CD8-positive, alpha-beta memory T cell (primary cell): ENCODE results near the gene INSC. TPM values are rescaled to one million over a fixed set of nuclear protein-coding genes. Genes with fewer than 3 reads are reported as not detected.
"Not testable (repeated sequence)": the region's sequence is repeated elsewhere in the genome, so short reads cannot be mapped to it uniquely, and the experiment has no call there.

ENCODE experiments used
- CTCF ChIA-PET: fragments of 350-600 bp; sonication (Branson Sonifier 250); formaldehyde crosslinking; loops from one replicate; lab custom pipeline; 2021; ENCODE audit warnings: antibody characterized with exemption; lab: Charles Lee
- POLR2A ChIA-PET: fragments of 350-600 bp; sonication (Branson Sonifier 250); formaldehyde crosslinking; loops from one replicate; lab custom pipeline; 2021; ENCODE audit warnings: antibody characterized with exemption; lab: Charles Lee
- DNase-seq, 5 donors: peaks; one replicate each; pipeline versions ENCODE4 v3.0.0 to v3.0.0-alpha.2; 2020 to 2022; ENCODE audit warnings: mixed read lengths in 1 of 5
- H3K27ac ChIP-seq: one replicate; pipeline ENCODE4 v1.7.0; 2013; ENCODE audit warnings: low read depth, mild to moderate bottlenecking, low read length, moderate library complexity
- H3K27me3 ChIP-seq: 2 replicates; pipeline ENCODE4 v1.7.0; 2013; ENCODE audit warnings: low read length, mild to moderate bottlenecking; ENCODE audit not compliant: insufficient read depth, poor library complexity, severe bottlenecking
- H3K36me3 ChIP-seq: 2 replicates; pipeline ENCODE4 v1.7.0; 2013; ENCODE audit warnings: mild to moderate bottlenecking, low read length, moderate library complexity; ENCODE audit not compliant: insufficient read depth
- H3K4me1 ChIP-seq: 2 replicates; pipeline ENCODE4 v1.7.0; 2013; ENCODE audit warnings: mild to moderate bottlenecking, low read length, moderate library complexity; ENCODE audit not compliant: insufficient read depth
- H3K4me3 ChIP-seq: 2 replicates; pipeline ENCODE4 v1.7.0; 2013; ENCODE audit warnings: mild to moderate bottlenecking, low read length
- H3K9me3 ChIP-seq: 2 replicates; pipeline ENCODE4 v1.7.0; 2013; ENCODE audit warnings: mild to moderate bottlenecking, low read length
- H3K27ac Mint-ChIP-seq, 8 donors: one replicate each; pipeline ENCODE4 v1.8.0; 2020 to 2021; ENCODE audit warnings: mixed read lengths in 8 of 8, mild to moderate bottlenecking in 6 of 8, inconsistent platforms in 3 of 8, moderate library complexity in 3 of 8
- H3K27me3 Mint-ChIP-seq, 2 donors: one replicate each; pipeline ENCODE4 v1.8.0; 2020 to 2021; ENCODE audit warnings: mixed read lengths in 2 of 2, mild to moderate bottlenecking in 1 of 2, moderate library complexity in 1 of 2
- H3K36me3 Mint-ChIP-seq, 3 donors: one replicate each; pipeline ENCODE4 v1.8.0; 2020 to 2021; ENCODE audit warnings: mixed read lengths in 3 of 3, inconsistent platforms in 1 of 3, mild to moderate bottlenecking in 1 of 3
- H3K4me1 Mint-ChIP-seq, 3 donors: one replicate each; pipeline ENCODE4 v1.8.0; 2020 to 2021; ENCODE audit warnings: mixed read lengths in 3 of 3, inconsistent platforms in 1 of 3, mild to moderate bottlenecking in 1 of 3
- H3K4me3 Mint-ChIP-seq, 7 donors: one replicate each; pipeline ENCODE4 v1.8.0; 2020 to 2021; ENCODE audit warnings: mixed read lengths in 7 of 7, mild to moderate bottlenecking in 6 of 7, moderate library complexity in 4 of 7, inconsistent platforms in 2 of 7
- H3K9me3 Mint-ChIP-seq, 5 donors: one replicate each; pipeline ENCODE4 v1.8.0; 2020 to 2022; ENCODE audit warnings: mixed read lengths in 5 of 5, mild to moderate bottlenecking in 3 of 5, moderate library complexity in 2 of 5, inconsistent platforms in 1 of 5
- polyA plus RNA-seq: library from polyadenylated mRNA; unstranded; fragments of 300-500 nt; fragmentation: Illumina TruSeq; gene quantifications from one replicate; pipeline ENCODE4 v1.2.3, GENCODE V29; 2021
- total RNA-seq, 2 experiments: library from RNA; stranded (reverse); gene quantifications; one replicate each; pipeline ENCODE4 v1.2.3, GENCODE V29; 2021

INSC gene, protein sequence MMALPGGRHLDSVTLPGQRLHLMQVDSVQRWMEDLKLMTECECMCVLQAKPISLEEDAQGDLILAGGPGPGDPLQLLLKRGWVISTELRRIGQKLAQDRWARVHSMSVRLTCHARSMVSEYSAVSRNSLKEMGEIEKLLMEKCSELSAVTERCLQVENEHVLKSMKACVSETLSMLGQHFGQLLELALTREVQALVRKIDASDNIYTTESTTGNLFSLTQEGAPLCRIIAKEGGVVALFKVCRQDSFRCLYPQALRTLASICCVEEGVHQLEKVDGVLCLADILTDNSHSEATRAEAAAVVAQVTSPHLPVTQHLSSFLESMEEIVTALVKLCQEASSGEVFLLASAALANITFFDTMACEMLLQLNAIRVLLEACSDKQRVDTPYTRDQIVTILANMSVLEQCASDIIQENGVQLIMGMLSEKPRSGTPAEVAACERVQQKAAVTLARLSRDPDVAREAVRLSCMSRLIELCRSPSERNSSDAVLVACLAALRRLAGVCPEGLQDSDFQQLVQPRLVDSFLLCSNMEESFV
- not detected for total RNA-seq
- polyA plus RNA-seq = not detected

- Histone ChIP-seq H3K36me3 (no peaks in the 10 kb centered on the region), H3K4me1 (no peaks in the 10 kb centered on the region), H3K27ac (no peak within 1 kb of the TSS), H3K4me3 (no peak within 1 kb of the TSS), H3K9me3 (no peaks in the 10 kb centered on the region), H3K27me3 (peaks cover 21% of the 10 kb centered on the region)
- peaks cover 27 to 61% of the 10 kb centered on the region in 2 donors for H3K27me3 Mint-ChIP-seq
- POLR2A ChIA-PET = no interaction called here
- peak within 1 kb of the TSS in 2 of 7 donors; percentile 1 to 45 for H3K4me3 Mint-ChIP-seq
- CTCF ChIA-PET = interaction anchor here (1.3 kb wide), 1 partner anchor 15 kb away, joined by 3 read pairs; no protein-coding TSS in a partner anchor
- peaks cover 9 to 17% (median 12%) of the 10 kb centered on the region in 3 donors for H3K4me1 Mint-ChIP-seq
- no peak for DNase-seq
- peaks cover 0 to 1% (median 0%) of the 10 kb centered on the region in 3 donors for H3K36me3 Mint-ChIP-seq
- peak within 1 kb of the TSS in 2 of 8 donors; percentile 9 to 62 for H3K27ac Mint-ChIP-seq
- no peaks in the 10 kb centered on the region for H3K9me3 Mint-ChIP-seq
Measured at GRCh38 chr11:15114501-15115475, at the start of gene INSC. Gene INSC (plus strand): TSS chr11:15114923. CDS start chr11:15149175, 34,252 bp downstream.

DNA sequence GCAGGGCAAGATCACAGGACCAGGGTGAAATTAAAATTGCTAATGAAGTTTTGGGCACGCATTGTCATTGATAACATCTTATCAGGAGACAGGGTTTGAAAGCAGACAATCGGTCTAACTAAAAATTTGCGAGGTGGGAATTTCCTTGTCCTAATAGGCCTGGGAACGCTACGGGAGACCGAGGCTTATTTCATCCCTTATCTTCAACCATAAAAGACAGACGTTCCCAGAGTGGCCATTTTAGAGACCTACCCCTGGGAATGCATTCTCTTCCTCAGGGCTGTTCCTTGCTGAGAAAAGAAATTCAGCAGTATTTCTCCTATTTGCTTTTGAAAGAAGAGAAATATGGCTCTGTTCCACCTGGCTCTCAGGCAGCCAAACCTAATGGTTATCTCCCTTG is 45.0 kb upstream of the INSC start:
- H3K9me3 Mint-ChIP-seq = peaks cover 9 to 20% (median 14%) of the 10 kb centered on the region in 5 donors
- H3K36me3 ChIP-seq, H3K4me3 Mint-ChIP-seq, H3K27ac ChIP-seq, H3K27me3 ChIP-seq, DNase-seq, H3K4me3 ChIP-seq, POLR2A ChIA-PET, H3K9me3 ChIP-seq, CTCF ChIA-PET: not testable (repeated sequence)
- H3K36me3 Mint-ChIP-seq = peaks cover 0 to 25% (median 0%) of the 10 kb centered on the region in 3 donors
- peaks cover 15% of the 10 kb centered on the region for H3K4me1 ChIP-seq
- peaks cover 15 to 16% (median 15%) of the 10 kb centered on the region in 3 donors for H3K4me1 Mint-ChIP-seq
- peak overlapping the region in 1 of 8 donors; percentile 21 for H3K27ac Mint-ChIP-seq
- H3K27me3 Mint-ChIP-seq = peaks cover 18 to 33% of the 10 kb centered on the region in 2 donors

DNA sequence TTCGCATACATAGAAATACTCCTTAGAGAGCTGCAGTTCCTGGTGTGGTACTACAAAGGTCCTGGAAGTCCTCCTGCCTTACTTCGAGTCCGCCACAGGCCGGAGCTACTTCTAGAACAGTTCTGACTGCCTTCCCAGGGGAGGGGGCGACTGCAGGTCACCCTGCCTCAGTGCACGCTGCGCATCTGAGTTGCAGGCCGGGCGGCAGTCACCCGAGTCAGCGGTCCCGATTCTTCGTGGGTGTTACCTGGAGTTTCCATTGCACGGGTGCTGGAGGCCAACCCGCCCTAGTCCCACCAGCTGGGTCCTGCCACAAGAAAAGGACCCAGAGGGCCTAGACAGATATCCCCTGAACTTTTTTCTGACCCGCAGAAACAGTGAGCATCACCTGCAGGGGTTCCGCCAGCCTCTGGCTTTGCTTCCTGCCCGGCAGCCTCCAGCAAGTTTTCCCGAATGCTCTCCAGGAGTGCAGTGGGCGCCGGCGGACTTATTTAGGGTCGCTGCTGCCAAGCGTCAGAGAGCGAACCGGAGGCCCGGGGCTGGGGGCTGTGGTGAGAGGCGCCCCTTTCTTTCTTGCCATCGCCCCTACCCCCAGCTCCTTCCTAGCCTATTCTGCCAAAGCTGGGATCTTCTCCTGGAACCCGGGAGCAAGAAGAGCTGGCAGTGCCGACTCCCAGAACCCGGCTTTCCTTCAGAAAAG is 43.0 kb upstream of the INSC start:
- Histone ChIP-seq H3K9me3 (no peaks in the 10 kb centered on the region), H3K4me3 (no peak overlapping the region), H3K27ac (no peak overlapping the region), H3K27me3 (no peaks in the 10 kb centered on the region), H3K4me1 (peaks cover 15% of the 10 kb centered on the region), H3K36me3 (no peaks in the 10 kb centered on the region)
- H3K36me3 Mint-ChIP-seq = peaks cover 0 to 25% (median 0%) of the 10 kb centered on the region in 3 donors
- CTCF ChIA-PET = no interaction called here
- H3K4me1 Mint-ChIP-seq = peaks cover 17 to 20% (median 17%) of the 10 kb centered on the region in 3 donors
- H3K27me3 Mint-ChIP-seq = peaks cover 15 to 29% of the 10 kb centered on the region in 2 donors
- H3K4me3 Mint-ChIP-seq = peak overlapping the region in 3 of 7 donors; percentile 5 to 66 (median 54)
- POLR2A ChIA-PET = no interaction called here
- no peak overlapping the region for H3K27ac Mint-ChIP-seq
- DNase-seq = no peak
- peaks cover 9 to 20% (median 14%) of the 10 kb centered on the region in 5 donors for H3K9me3 Mint-ChIP-seq

DNA sequence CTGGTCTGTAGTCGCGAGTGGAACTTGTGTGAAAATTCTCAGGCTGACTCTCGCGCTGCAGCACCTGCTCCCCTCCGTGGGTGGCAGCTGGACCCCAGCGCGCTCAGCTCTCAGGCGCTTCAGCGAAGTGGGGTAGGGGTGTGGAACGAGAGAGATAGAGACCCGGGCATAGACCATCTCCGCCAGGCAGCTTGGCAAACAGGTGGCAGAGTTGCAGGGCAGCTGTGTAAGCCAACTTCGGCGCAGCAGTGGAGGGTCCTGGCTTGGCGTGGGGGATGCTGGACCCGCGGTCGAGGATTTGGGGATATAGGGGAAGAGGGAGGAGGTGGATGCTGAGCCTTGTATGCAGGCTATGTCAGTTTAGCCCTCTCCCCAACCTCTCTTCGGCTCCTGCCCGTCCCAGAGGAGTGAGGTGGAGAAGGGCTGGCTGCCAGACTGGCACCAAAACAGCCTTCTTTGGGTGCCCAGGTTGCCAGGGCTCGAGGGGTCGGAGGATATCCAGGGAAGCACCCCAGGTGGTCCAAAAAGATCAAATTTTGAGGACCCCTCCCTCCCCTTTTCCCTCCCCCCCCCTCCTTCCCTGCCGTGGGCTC is 42.1 kb upstream of the INSC start:
- Mint-ChIP-seq H3K36me3 (peaks cover 0 to 25% (median 0%) of the 10 kb centered on the region in 3 donors), H3K4me3 (peak overlapping the region in 2 of 7 donors; percentile 54 to 78), H3K4me1 (peaks cover 17 to 23% (median 17%) of the 10 kb centered on the region in 3 donors), H3K27ac (no peak overlapping the region), H3K27me3 (peaks cover 15 to 29% of the 10 kb centered on the region in 2 donors), H3K9me3 (peaks cover 9 to 20% (median 14%) of the 10 kb centered on the region in 5 donors)
- no peak for DNase-seq
- no peak overlapping the region for H3K4me3 ChIP-seq
- ChIA-PET POLR2A (no interaction called here), CTCF (interaction anchor here (1.7 to 5.7 kb wide), 2 partner anchors 28 to 166 kb away, joined by 4 to 90 read pairs; no protein-coding TSS in a partner anchor)
- no peaks in the 10 kb centered on the region for H3K9me3 ChIP-seq
- H3K27me3 ChIP-seq = no peaks in the 10 kb centered on the region
- H3K36me3 ChIP-seq = no peaks in the 10 kb centered on the region
- H3K4me1 ChIP-seq = peaks cover 15% of the 10 kb centered on the region
- no peak overlapping the region for H3K27ac ChIP-seq

GRCh38 chr11:15073361-15074205 is 41.1 kb upstream of the INSC start, which contains the start of gene CALCB:
Gene CALCB (plus strand): TSS chr11:15073593. CDS start chr11:15074719, 1,126 bp downstream.
- DNase-seq = peak in 2 of 5 donors; percentile 3 to 25
- Histone ChIP-seq H3K9me3 (no peaks in the 10 kb centered on the region), H3K27me3 (no peaks in the 10 kb centered on the region), H3K36me3 (no peaks in the 10 kb centered on the region), H3K27ac (no peak within 1 kb of the TSS), H3K4me1 (peaks cover 15% of the 10 kb centered on the region), H3K4me3 (peak within 1 kb of the TSS; percentile 67)
- ChIA-PET POLR2A (interaction anchor here (0.5 kb wide), 1 partner anchor 550 kb away, joined by 16 read pairs; no protein-coding TSS in a partner anchor), CTCF (interaction anchor here (0.9 to 5.7 kb wide), 8 partner anchors 17 to 182 kb away, joined by 3 to 90 read pairs (median 6); partner anchors contain the start of gene CYP2R1)
- Mint-ChIP-seq H3K9me3 (peaks cover 8 to 15% (median 10%) of the 10 kb centered on the region in 5 donors), H3K4me3 (peak within 1 kb of the TSS; percentile 78 to 87 (median 84)), H3K27me3 (peaks cover 13 to 29% of the 10 kb centered on the region in 2 donors), H3K27ac (peak within 1 kb of the TSS in 4 of 8 donors; percentile 42 to 62 (median 54)), H3K36me3 (peaks cover 0 to 20% (median 0%) of the 10 kb centered on the region in 3 donors), H3K4me1 (peaks cover 17 to 23% (median 17%) of the 10 kb centered on the region in 3 donors)
